ENCODE results near the gene ADAT2.

DNA sequence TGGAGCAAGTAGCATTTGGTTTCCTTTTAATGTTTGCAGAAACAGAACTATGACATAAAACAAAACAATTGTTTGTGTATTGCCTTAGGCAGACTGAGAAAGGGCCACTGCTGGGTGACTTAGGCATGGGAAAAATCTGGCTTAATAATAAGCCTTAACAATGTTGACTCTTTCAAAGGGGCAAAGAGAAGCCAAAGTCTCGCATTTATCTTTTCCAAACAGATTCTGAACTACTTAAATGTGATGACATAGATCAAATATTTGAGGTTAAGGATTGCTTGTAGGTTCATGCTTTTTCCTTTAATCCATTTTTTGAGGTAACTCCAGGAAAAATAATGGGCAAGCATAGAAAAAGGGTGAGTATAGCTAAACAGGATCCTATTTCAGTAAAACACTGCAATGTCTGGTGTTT, 39.6 kb downstream of the ADAT2 start:
- TF ChIP-seq, protein P1, sequence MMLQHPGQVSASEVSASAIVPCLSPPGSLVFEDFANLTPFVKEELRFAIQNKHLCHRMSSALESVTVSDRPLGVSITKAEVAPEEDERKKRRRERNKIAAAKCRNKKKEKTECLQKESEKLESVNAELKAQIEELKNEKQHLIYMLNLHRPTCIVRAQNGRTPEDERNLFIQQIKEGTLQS (IDR thresholded peaks at IDR 0.05; ENCODE audit: borderline replicate concordance, extremely low read depth, low read depth, low read length), result no peak
- no peak for TF ChIP-seq CBX5 (IDR thresholded peaks at IDR 0.05; ENCODE audit: low read depth)
- TF ChIP-seq EZH2 (IDR thresholded peaks at IDR 0.05; ENCODE audit: borderline replicate concordance, control insufficient read depth, low read depth, low read length), result no peak
- TF ChIP-seq DPF2 (IDR thresholded peaks at IDR 0.05), result no peak
- TF ChIP-seq CEBPB (IDR thresholded peaks at IDR 0.05; ENCODE audit: borderline replicate concordance in 1 of 2, low read depth in 2 of 2, low read length in 2 of 2), result no peak
- TF ChIP-seq, protein P2, sequence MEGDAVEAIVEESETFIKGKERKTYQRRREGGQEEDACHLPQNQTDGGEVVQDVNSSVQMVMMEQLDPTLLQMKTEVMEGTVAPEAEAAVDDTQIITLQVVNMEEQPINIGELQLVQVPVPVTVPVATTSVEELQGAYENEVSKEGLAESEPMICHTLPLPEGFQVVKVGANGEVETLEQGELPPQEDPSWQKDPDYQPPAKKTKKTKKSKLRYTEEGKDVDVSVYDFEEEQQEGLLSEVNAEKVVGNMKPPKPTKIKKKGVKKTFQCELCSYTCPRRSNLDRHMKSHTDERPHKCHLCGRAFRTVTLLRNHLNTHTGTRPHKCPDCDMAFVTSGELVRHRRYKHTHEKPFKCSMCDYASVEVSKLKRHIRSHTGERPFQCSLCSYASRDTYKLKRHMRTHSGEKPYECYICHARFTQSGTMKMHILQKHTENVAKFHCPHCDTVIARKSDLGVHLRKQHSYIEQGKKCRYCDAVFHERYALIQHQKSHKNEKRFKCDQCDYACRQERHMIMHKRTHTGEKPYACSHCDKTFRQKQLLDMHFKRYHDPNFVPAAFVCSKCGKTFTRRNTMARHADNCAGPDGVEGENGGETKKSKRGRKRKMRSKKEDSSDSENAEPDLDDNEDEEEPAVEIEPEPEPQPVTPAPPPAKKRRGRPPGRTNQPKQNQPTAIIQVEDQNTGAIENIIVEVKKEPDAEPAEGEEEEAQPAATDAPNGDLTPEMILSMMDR (IDR thresholded peaks at IDR 0.05 in 2 of 3, conservative IDR thresholded peaks at IDR 0.05 in 1 of 3; ENCODE audit: control insufficient read depth in 2 of 3, extremely low read depth in 1 of 3, insufficient read depth in 1 of 3, low read depth in 3 of 3, low read length in 3 of 3), result no peak
- no peak for TF ChIP-seq HDAC2 (IDR thresholded peaks at IDR 0.05)
- no peak for TF ChIP-seq POLR2A (IDR thresholded peaks at IDR 0.05; ENCODE audit: low read depth, low read length)
- no peak for TF ChIP-seq TAF1 (IDR thresholded peaks at IDR 0.05; ENCODE audit: borderline replicate concordance, low read depth, low read length)
- TF ChIP-seq MYC (IDR thresholded peaks at IDR 0.05; ENCODE audit: insufficient read depth, insufficient read length, insufficient replicate concordance, low read length, severe bottlenecking), result no peak

Measured in GM12878 (cell line).